NB4 (cell line): ENCODE results near the gene MAP3K1.
A peak's percentile ranks its signal among the peaks of the same experiment; 100 is the strongest.

Experiments used
- DNase-seq: peaks from one replicate; pipeline ENCODE4 v3.0.0; 2010; ENCODE audit warnings: low read depth
- H3K4me3 ChIP-seq: one replicate; pipeline ENCODE4 v1.5.1; 2011; ENCODE audit warnings: mild to moderate bottlenecking, low read depth, low read length, moderate library complexity
- CTCF ChIP-seq: IDR thresholded peaks from one replicate; pipeline ENCODE4 v1.5.1; 2012; ENCODE audit warnings: low read depth, low read length
- MAX ChIP-seq: IDR thresholded peaks from 2 replicates; pipeline ENCODE4 v1.6.1; 2011; ENCODE audit warnings: low read depth, low read length
- MYC ChIP-seq: IDR thresholded peaks from 2 replicates; pipeline ENCODE4 v1.6.1; 2011; ENCODE audit warnings: low read depth, low read length
- POLR2A ChIP-seq: IDR thresholded peaks from 2 replicates; pipeline ENCODE4 v1.6.1; 2011; ENCODE audit warnings: mild to moderate bottlenecking; ENCODE audit not compliant: insufficient read length; ENCODE audit errors: extremely low read depth

MAP3K1 gene

DNA sequence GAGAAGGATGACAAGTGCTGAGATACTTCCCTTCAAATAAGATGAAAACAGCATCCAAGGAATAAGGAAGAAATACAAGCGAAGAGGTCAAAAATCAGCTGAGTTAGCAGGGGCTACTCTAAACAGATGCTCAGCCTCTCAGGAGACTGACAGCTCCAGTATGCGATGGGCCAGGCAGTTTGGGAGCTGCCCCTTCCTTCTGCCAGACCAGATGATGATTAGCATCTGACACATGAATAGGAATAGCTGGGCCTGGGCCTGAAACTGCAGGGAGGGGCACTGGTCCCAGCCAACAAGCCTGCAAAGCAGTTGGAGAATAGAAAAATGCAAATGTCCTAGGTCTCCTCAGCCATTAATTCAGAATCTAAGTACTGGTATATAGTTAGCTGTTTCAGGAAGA lies 13.1 kb upstream of the MAP3K1 start:
- DNase-seq = no peak
- no peak for TF ChIP-seq MYC
- TF ChIP-seq POLR2A = no peak
- no peak for TF ChIP-seq MAX
- TF ChIP-seq CTCF = no peak
- H3K4me3 ChIP-seq = no peak overlapping the region

DNA sequence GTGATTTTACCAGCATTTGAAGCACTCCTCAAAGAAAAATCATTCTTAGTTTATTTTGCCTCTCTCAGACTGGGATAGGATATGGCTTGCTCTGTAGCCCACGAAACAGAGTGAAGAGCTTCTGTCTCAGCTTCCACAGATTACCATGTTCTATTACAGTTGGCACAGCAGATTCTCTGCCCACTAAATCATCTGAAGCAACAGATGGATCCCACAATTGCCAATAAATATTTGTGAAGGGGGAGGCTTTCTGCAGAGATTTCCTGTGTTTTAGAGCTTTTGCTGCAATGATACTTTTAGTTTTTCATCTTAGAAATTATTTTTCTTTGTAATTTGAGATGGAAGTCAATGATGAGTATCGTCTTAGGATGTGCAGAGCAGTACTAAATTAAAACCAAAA lies 12.3 kb upstream of the MAP3K1 start:
- no peak for DNase-seq
- TF ChIP-seq POLR2A (no peak), CTCF (no peak), MAX (no peak), MYC (no peak)
- no peak overlapping the region for H3K4me3 ChIP-seq

DNA sequence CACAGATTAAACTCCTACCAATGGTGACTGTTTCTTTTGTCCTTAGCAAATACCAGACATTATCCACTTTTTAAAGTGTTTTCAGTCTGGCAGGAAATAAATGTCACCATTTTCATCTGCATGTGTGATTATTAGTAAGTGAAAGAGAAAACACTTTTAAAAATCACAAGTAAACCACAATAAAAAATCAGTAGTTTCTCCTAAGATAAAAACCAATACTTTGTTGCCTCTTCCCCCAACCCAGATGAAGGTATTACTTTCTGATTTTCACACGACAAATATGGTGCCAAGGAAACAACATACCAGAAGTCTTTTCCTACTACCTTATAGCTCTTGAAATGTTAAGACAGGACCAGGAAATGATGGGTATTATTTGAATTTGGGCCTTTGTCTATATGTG lies 11.5 kb upstream of the MAP3K1 start:
- no peak overlapping the region for H3K4me3 ChIP-seq
- no peak for TF ChIP-seq MAX
- no peak for TF ChIP-seq MYC
- TF ChIP-seq POLR2A = no peak
- TF ChIP-seq CTCF = no peak
- no peak for DNase-seq

- no peak for TF ChIP-seq MYC
- TF ChIP-seq POLR2A = no peak
- TF ChIP-seq MAX = no peak
- no peak for TF ChIP-seq CTCF
- peak; percentile 46 for DNase-seq
- no peak overlapping the region for H3K4me3 ChIP-seq
Observed at GRCh38 chr5:56807679-56808078, 7.7 kb upstream of the MAP3K1 start.

DNA sequence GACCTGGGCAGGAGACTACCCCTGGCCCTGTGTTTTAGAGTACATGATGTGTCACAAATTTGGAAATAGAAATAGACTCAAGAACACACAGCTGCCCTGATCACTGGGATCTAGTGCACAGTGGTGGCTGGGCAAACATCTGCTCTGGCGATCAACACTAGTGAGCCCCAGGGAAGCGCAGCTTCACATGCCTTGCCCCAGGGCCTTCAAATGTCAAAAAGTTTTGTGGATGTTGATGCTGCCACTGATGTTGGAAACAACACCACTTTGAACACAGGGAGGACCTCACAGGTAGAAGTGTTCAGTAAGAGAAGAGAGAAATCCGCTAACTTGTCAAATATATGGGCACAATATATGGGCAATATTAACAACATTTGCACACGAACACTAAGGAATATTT lies 7.1 kb upstream of the MAP3K1 start:
- H3K4me3 ChIP-seq = no peak overlapping the region
- no peak for DNase-seq
- TF ChIP-seq MAX = no peak
- no peak for TF ChIP-seq MYC
- TF ChIP-seq CTCF = no peak
- TF ChIP-seq POLR2A = no peak

- no peak overlapping the region for H3K4me3 ChIP-seq
- TF ChIP-seq MYC = no peak
- TF ChIP-seq POLR2A = no peak
- TF ChIP-seq MAX = no peak
- no peak for TF ChIP-seq CTCF
- no peak for DNase-seq
Observed at GRCh38 chr5:56810826-56811225, 4.5 kb upstream of the MAP3K1 start.
